ENCODE data around the gene CFAP20. TPM values are rescaled to one million over a fixed set of nuclear protein-coding genes. Genes with fewer than 3 reads are reported as not detected.

Gene CFAP20
- total and polyA plus RNA-seq, 4 donors, result 22.1 to 30.6 (median 24.6) TPM

GRCh38 chr16:58107709-58108108 is 21.5 kb downstream of the CFAP20 start:
- no peaks in the 10 kb centered on the region for H3K4me1 ChIP-seq (ENCODE audit: control insufficient read depth in 4 of 4, insufficient read depth in 4 of 4, low read length in 3 of 4)
- DNase-seq (ENCODE audit: low spot score), result no peak
- H3K36me3 ChIP-seq (ENCODE audit: control insufficient read depth in 4 of 4, insufficient read depth in 3 of 4, low read depth in 1 of 4, low read length in 3 of 4), result peaks cover 0 to 2% (median 0%) of the 10 kb centered on the region in 4 donors
- H3K27ac ChIP-seq (ENCODE audit: low read depth in 1 of 2, low read length in 2 of 2), result no peak overlapping the region
- no peak overlapping the region for H3K9ac ChIP-seq (ENCODE audit: low read depth in 1 of 2, low read length in 2 of 2)
- TF ChIP-seq ATF3 (IDR thresholded peaks at IDR 0.05) (no peak), ZBTB33 (IDR thresholded peaks at IDR 0.05) (no peak), SP1 (IDR thresholded peaks at IDR 0.05) (no peak), HNF4G (IDR thresholded peaks at IDR 0.05) (no peak), TAF1 (conservative IDR thresholded peaks at IDR 0.05) (no peak), MAX (IDR thresholded peaks at IDR 0.05) (no peak), EGR1 (IDR thresholded peaks at IDR 0.05; ENCODE audit: low read depth in 2 of 2) (no peak), JUND (IDR thresholded peaks at IDR 0.05) (no peak), YY1 (IDR thresholded peaks at IDR 0.05) (no peak), HNF4A (conservative IDR thresholded peaks at IDR 0.05) (no peak), GABPA (IDR thresholded peaks at IDR 0.05 in 1 of 2, conservative IDR thresholded peaks at IDR 0.05 in 1 of 2) (no peak), REST (IDR thresholded peaks at IDR 0.05) (no peak), RXRA (IDR thresholded peaks at IDR 0.05) (no peak)
- no peaks in the 10 kb centered on the region for H3K27me3 ChIP-seq (ENCODE audit: control insufficient read depth in 4 of 4, insufficient read depth in 4 of 4, low read length in 3 of 4)
- H3K4me3 ChIP-seq (ENCODE audit: low read depth in 1 of 3, low read length in 3 of 3), result no peak overlapping the region
- no peaks in the 10 kb centered on the region for H3K9me3 ChIP-seq (ENCODE audit: control insufficient read depth in 4 of 4, low read length in 3 of 4)
- WGBS, result 93% methylated on average over 2 of the region's 2 CpGs

- H3K36me3 ChIP-seq (ENCODE audit: control insufficient read depth in 4 of 4, insufficient read depth in 3 of 4, low read depth in 1 of 4, low read length in 3 of 4), result no peaks in the 10 kb centered on the region
- H3K9ac ChIP-seq (ENCODE audit: low read depth in 1 of 2, low read length in 2 of 2), result no peak overlapping the region
- H3K9me3 ChIP-seq (ENCODE audit: control insufficient read depth in 4 of 4, low read length in 3 of 4), result no peaks in the 10 kb centered on the region
- H3K27me3 ChIP-seq (ENCODE audit: control insufficient read depth in 4 of 4, insufficient read depth in 4 of 4, low read length in 3 of 4), result no peaks in the 10 kb centered on the region
- H3K27ac ChIP-seq (ENCODE audit: low read depth in 1 of 2, low read length in 2 of 2), result no peak overlapping the region
- no peak overlapping the region for H3K4me3 ChIP-seq (ENCODE audit: low read depth in 1 of 3, low read length in 3 of 3)
- DNase-seq (ENCODE audit: low spot score), result no peak
- 81% methylated on average over 2 of the region's 2 CpGs for WGBS
- H3K4me1 ChIP-seq (ENCODE audit: control insufficient read depth in 4 of 4, insufficient read depth in 4 of 4, low read length in 3 of 4), result no peaks in the 10 kb centered on the region
- TF ChIP-seq HNF4G (IDR thresholded peaks at IDR 0.05) (no peak), TAF1 (conservative IDR thresholded peaks at IDR 0.05) (no peak), RAD21 (IDR thresholded peaks at IDR 0.05) (no peak), GABPA (IDR thresholded peaks at IDR 0.05 in 1 of 2, conservative IDR thresholded peaks at IDR 0.05 in 1 of 2) (no peak), MAX (IDR thresholded peaks at IDR 0.05) (no peak), YY1 (IDR thresholded peaks at IDR 0.05) (no peak), FOXA1 (IDR thresholded peaks at IDR 0.05) (no peak), NR2F2 (IDR thresholded peaks at IDR 0.05) (no peak), EGR1 (IDR thresholded peaks at IDR 0.05; ENCODE audit: low read depth in 2 of 2) (no peak), ZBTB33 (IDR thresholded peaks at IDR 0.05) (no peak), JUND (IDR thresholded peaks at IDR 0.05) (no peak), ATF3 (IDR thresholded peaks at IDR 0.05) (no peak), HNF4A (conservative IDR thresholded peaks at IDR 0.05) (no peak), SP1 (IDR thresholded peaks at IDR 0.05) (no peak), CTCF (IDR thresholded peaks at IDR 0.05; ENCODE audit: low read depth, low read length, missing input control) (no peak)
These were observed 22.0 kb downstream of the CFAP20 start for GRCh38 chr16:58107228-58107627.

All from liver (tissue), 9 donors.